ENCODE results near the gene SNX5.

DNA sequence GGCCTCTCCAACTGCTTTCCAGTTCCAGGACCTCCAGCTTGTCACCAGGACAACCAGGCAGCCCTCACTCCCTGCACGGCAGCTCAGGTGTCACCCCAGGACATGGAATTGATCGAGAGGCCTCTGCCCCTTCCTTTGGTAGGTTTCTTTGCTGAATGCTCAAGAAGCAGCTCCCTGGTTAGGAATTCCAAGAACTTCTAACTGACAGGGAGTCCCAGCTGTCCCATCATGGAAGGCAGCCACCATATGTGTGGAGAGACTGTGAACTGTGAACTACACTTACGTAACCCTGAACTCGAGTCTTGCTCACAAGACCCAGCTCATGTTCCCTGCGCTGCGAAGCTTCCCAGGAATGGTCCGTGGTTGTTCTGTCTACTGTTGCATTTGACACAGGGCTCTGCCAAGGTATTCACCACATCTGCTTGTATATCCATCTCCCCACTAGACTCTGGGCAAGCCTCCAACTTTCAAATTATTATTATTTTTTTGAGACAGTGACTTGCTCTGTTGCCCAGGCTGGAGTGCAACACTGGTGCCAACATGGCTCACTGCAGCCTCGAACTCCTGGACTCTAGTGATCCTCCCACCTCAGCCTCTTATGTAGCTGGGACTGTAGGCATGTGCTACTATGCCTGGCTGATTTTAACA lies 35.9 kb upstream of the SNX5 start:
- TF ChIP-seq, protein P1, sequence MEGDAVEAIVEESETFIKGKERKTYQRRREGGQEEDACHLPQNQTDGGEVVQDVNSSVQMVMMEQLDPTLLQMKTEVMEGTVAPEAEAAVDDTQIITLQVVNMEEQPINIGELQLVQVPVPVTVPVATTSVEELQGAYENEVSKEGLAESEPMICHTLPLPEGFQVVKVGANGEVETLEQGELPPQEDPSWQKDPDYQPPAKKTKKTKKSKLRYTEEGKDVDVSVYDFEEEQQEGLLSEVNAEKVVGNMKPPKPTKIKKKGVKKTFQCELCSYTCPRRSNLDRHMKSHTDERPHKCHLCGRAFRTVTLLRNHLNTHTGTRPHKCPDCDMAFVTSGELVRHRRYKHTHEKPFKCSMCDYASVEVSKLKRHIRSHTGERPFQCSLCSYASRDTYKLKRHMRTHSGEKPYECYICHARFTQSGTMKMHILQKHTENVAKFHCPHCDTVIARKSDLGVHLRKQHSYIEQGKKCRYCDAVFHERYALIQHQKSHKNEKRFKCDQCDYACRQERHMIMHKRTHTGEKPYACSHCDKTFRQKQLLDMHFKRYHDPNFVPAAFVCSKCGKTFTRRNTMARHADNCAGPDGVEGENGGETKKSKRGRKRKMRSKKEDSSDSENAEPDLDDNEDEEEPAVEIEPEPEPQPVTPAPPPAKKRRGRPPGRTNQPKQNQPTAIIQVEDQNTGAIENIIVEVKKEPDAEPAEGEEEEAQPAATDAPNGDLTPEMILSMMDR (IDR thresholded peaks at IDR 0.05) = no peak
- no peak for TF ChIP-seq POLR2AphosphoS5 (IDR thresholded peaks at IDR 0.05; ENCODE audit: low read depth, low read length)
